D721Med (cell line): Measurements from ENCODE around the gene ARF1.

Source experiments
- DNase-seq: peaks from one replicate; pipeline ENCODE4 v3.0.0; 2011; ENCODE audit warnings: low spot score; ENCODE audit not compliant: insufficient read length
- FAIRE-seq: peaks from 2 replicates; lab custom pipeline; 2011; peaks lifted over from hg19 to GRCh38; lab: Jason Lieb, UNC
- CTCF ChIP-seq: IDR thresholded peaks from 2 replicates; pipeline ENCODE4 v1.5.1; 2012; ENCODE audit warnings: mild to moderate bottlenecking, control low read depth; ENCODE audit not compliant: insufficient read depth; ENCODE audit errors: missing control alignments

ARF1 gene

GRCh38 chr1:228088586-228089498, 6.3 kb downstream of the ARF1 start:
- DNase-seq (no peak), FAIRE-seq (no peak)
- TF ChIP-seq CTCF = no peak

GRCh38 chr1:228089519-228090380, 7.2 kb downstream of the ARF1 start:
- FAIRE-seq = no peak
- no peak for TF ChIP-seq CTCF
- no peak for DNase-seq

GRCh38 chr1:228090613-228091081, 8.1 kb downstream of the ARF1 start:
- FAIRE-seq = no peak
- DNase-seq = peak; percentile 25
- TF ChIP-seq CTCF = no peak

GRCh38 chr1:228091084-228091483, 8.6 kb downstream of the ARF1 start:
- FAIRE-seq = no peak
- no peak for TF ChIP-seq CTCF

GRCh38 chr1:228092342-228093049, 10.0 kb downstream of the ARF1 start:
- peak; percentile 15 for DNase-seq
- no peak for TF ChIP-seq CTCF
- no peak for FAIRE-seq

More at GRCh38 chr1:228091084-228091483, 8.6 kb downstream of the ARF1 start:
- DNase-seq = peak; percentile 16

GRCh38 chr1:228093050-228093906, 10.8 kb downstream of the ARF1 start:
- DNase-seq = peak; percentile 21
- TF ChIP-seq CTCF = no peak
- no peak for FAIRE-seq
